Neural cell (in vitro differentiated cells): Measurements from ENCODE around the gene IKZF1. TPM values are rescaled to one million over a fixed set of nuclear protein-coding genes. Genes with fewer than 3 reads are reported as not detected.

ENCODE experiments used
- H2AFZ ChIP-seq: fragments of 200-600, 300-800 bp; sonication (generic), shearing (Covaris generic); 2 replicates; pipeline ENCODE4 v1.6.0; 2014; ENCODE audit warnings: low read depth, mild to moderate bottlenecking, antibody characterized with exemption, low read length, moderate library complexity
- H3F3A ChIP-seq: fragments of 200-600 bp; shearing (Covaris generic); 2 replicates; pipeline ENCODE4 v1.6.1; 2016; ENCODE audit warnings: mild to moderate bottlenecking, moderate library complexity, mixed read lengths, antibody characterized with exemption, low read length; ENCODE audit not compliant: insufficient read depth, poor library complexity, severe bottlenecking
- H3K27ac ChIP-seq: fragments of 200-600, 300-800 bp; sonication (generic), shearing (Covaris generic); 2 replicates; pipeline ENCODE4 v1.5.1; 2014; ENCODE audit warnings: mild to moderate bottlenecking, low read length, moderate library complexity
- H3K27me3 ChIP-seq: fragments of 300-800, 200-600 bp; sonication (generic), shearing (Covaris generic); 2 replicates; pipeline ENCODE4 v1.6.0; 2014; ENCODE audit warnings: mild to moderate bottlenecking, low read depth, low read length, moderate library complexity; ENCODE audit not compliant: insufficient read depth
- H3K36me3 ChIP-seq: fragments of 300-800, 200-600 bp; sonication (generic), shearing (Covaris generic); 2 replicates; pipeline ENCODE4 v1.5.1; 2014; ENCODE audit warnings: mild to moderate bottlenecking, antibody characterized with exemption, low read length, moderate library complexity; ENCODE audit not compliant: insufficient read depth
- H3K4me2 ChIP-seq: fragments of 300-800, 200-600 bp; sonication (generic), shearing (Covaris generic); 2 replicates; pipeline ENCODE4 v1.6.0; 2014; ENCODE audit warnings: mild to moderate bottlenecking, low read length
- H3K4me3 ChIP-seq: fragments of 300-800, 200-600 bp; sonication (generic), shearing (Covaris generic); 2 replicates; pipeline ENCODE4 v1.5.1; 2014; ENCODE audit warnings: mild to moderate bottlenecking, low read length, moderate library complexity
- H3K79me2 ChIP-seq: fragments of 200-600 bp; shearing (Covaris generic); replicated peaks from 2 replicates; pipeline ENCODE4 v1.6.0; 2014; ENCODE audit warnings: mild to moderate bottlenecking, low read length, moderate library complexity; ENCODE audit not compliant: insufficient read depth
- H3K9ac ChIP-seq: fragments of 300-800, 200-600 bp; sonication (generic), shearing (Covaris generic); 2 replicates; pipeline ENCODE4 v1.6.1; 2016; ENCODE audit warnings: mild to moderate bottlenecking, low read length, mixed read lengths
- H3K9me2 ChIP-seq: fragments of 200-600 bp; shearing (Covaris generic); 2 replicates; pipeline ENCODE4 v1.6.1; 2016; ENCODE audit warnings: mild to moderate bottlenecking, low read length, mixed read lengths; ENCODE audit not compliant: insufficient read depth
- H3K9me3 ChIP-seq: fragments of 200-600, 300-800 bp; sonication (generic), shearing (Covaris generic); 2 replicates; pipeline ENCODE4 v1.6.1; 2016; ENCODE audit warnings: mild to moderate bottlenecking, mixed run types, low read length, moderate library complexity, mixed read lengths
- H4K20me1 ChIP-seq: fragments of 200-600 bp; shearing (Covaris generic); 2 replicates; pipeline ENCODE4 v1.6.1; 2016; ENCODE audit warnings: mild to moderate bottlenecking, mixed run types; ENCODE audit not compliant: insufficient read depth
- EP300 ChIP-seq: fragments of 450-650 bp; conservative IDR thresholded peaks from 2 replicates; pipeline ENCODE4 v1.6.1; 2014; ENCODE audit warnings: antibody characterized with exemption, mild to moderate bottlenecking, moderate library complexity; ENCODE audit not compliant: poor library complexity, severe bottlenecking
- EZH2 ChIP-seq: fragments of 200-600, 300-800 bp; shearing (Covaris generic), sonication (generic); IDR thresholded peaks from 2 replicates; pipeline ENCODE4 v1.6.1; 2014; ENCODE audit warnings: antibody characterized with exemption, low read length, borderline replicate concordance, mild to moderate bottlenecking; ENCODE audit not compliant: insufficient read depth, poor library complexity, severe bottlenecking
- MXI1 ChIP-seq: fragments of 450-650 bp; conservative IDR thresholded peaks from 2 replicates; pipeline ENCODE4 v1.6.1; 2014; ENCODE audit warnings: antibody characterized with exemption, mild to moderate bottlenecking; ENCODE audit not compliant: poor library complexity, severe bottlenecking
- POLR2AphosphoS5 ChIP-seq: IDR thresholded peaks from 2 replicates; pipeline ENCODE4 v1.6.1; 2012
- RAD21 ChIP-seq: fragments of 450-650 bp; conservative IDR thresholded peaks from 2 replicates; pipeline ENCODE4 v1.6.1; 2014; ENCODE audit warnings: antibody characterized with exemption, mild to moderate bottlenecking, moderate library complexity
- REST ChIP-seq: IDR thresholded peaks from 2 replicates; pipeline ENCODE4 v1.6.1; 2012; ENCODE audit warnings: borderline replicate concordance
- SMC3 ChIP-seq: fragments of 450-650 bp; conservative IDR thresholded peaks from 2 replicates; pipeline ENCODE4 v1.6.1; 2014; ENCODE audit warnings: antibody characterized with exemption, mild to moderate bottlenecking, moderate library complexity; ENCODE audit not compliant: poor library complexity
- TAF1 ChIP-seq: IDR thresholded peaks from 2 replicates; pipeline ENCODE4 v1.6.1; 2012; ENCODE audit warnings: low read depth
- polyA plus RNA-seq: library from polyadenylated mRNA; depleted of rRNA; stranded (reverse); fragments of >200 nt; gene quantifications from 2 replicates; pipeline ENCODE4 v1.2.3, GENCODE V29; 2014
- TF ChIP-seq, protein P1 (sequence below): fragments of 450-650 bp; IDR thresholded peaks from 2 replicates; pipeline ENCODE4 v1.5.1; 2014; ENCODE audit warnings: antibody characterized with exemption, mild to moderate bottlenecking, moderate library complexity; ENCODE audit not compliant: poor library complexity, severe bottlenecking

Gene IKZF1
- polyA plus RNA-seq, 1 donor from 2014 or later: 0.24 TPM

- Histone ChIP-seq H3K4me3 (no peak overlapping the region), H3F3A (no peaks in the 10 kb centered on the region), H3K9ac (no peak overlapping the region), H3K4me2 (no peak overlapping the region), H3K27ac (no peak overlapping the region), H3K9me3 (no peaks in the 10 kb centered on the region), H3K79me2 (no peaks in the 10 kb centered on the region), H2AFZ (no peak overlapping the region), H4K20me1 (no peaks in the 10 kb centered on the region), H3K36me3 (no peaks in the 10 kb centered on the region), H3K9me2 (no peaks in the 10 kb centered on the region), H3K27me3 (no peaks in the 10 kb centered on the region)
- TF ChIP-seq EP300 (no peak), EZH2 (no peak), REST (no peak), POLR2AphosphoS5 (no peak), RAD21 (no peak), MXI1 (no peak), SMC3 (no peak), TAF1 (no peak)
- TF ChIP-seq, protein P1, sequence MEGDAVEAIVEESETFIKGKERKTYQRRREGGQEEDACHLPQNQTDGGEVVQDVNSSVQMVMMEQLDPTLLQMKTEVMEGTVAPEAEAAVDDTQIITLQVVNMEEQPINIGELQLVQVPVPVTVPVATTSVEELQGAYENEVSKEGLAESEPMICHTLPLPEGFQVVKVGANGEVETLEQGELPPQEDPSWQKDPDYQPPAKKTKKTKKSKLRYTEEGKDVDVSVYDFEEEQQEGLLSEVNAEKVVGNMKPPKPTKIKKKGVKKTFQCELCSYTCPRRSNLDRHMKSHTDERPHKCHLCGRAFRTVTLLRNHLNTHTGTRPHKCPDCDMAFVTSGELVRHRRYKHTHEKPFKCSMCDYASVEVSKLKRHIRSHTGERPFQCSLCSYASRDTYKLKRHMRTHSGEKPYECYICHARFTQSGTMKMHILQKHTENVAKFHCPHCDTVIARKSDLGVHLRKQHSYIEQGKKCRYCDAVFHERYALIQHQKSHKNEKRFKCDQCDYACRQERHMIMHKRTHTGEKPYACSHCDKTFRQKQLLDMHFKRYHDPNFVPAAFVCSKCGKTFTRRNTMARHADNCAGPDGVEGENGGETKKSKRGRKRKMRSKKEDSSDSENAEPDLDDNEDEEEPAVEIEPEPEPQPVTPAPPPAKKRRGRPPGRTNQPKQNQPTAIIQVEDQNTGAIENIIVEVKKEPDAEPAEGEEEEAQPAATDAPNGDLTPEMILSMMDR: no peak
These were observed 118.3 kb downstream of the IKZF1 start for GRCh38 chr7:50422858-50423257.

- Histone ChIP-seq H3K9me2 (no peaks in the 10 kb centered on the region), H3K79me2 (no peaks in the 10 kb centered on the region), H3K9ac (no peak overlapping the region), H2AFZ (no peak overlapping the region), H3K9me3 (no peaks in the 10 kb centered on the region), H3K4me3 (no peak overlapping the region), H4K20me1 (no peaks in the 10 kb centered on the region), H3K36me3 (no peaks in the 10 kb centered on the region), H3K4me2 (no peak overlapping the region), H3K27ac (no peak overlapping the region), H3F3A (no peaks in the 10 kb centered on the region), H3K27me3 (no peaks in the 10 kb centered on the region)
- TF ChIP-seq REST (no peak), POLR2AphosphoS5 (no peak), SMC3 (no peak), EZH2 (no peak), EP300 (no peak), MXI1 (no peak), RAD21 (no peak), TAF1 (no peak)
- TF ChIP-seq, protein P1: no peak
These were observed 119.3 kb downstream of the IKZF1 start for GRCh38 chr7:50423860-50424259.
